Tibial nerve (tissue), 4 donors: ENCODE measurements around the gene TBX1.

Experiments used
- CTCF ChIP-seq, 5 experiments: fragments of 200-600 bp in 3 of 5; fragments of 450-650 bp in 2 of 5; sonication (generic) in 3 of 5; IDR thresholded peaks; one replicate each; pipeline ENCODE4 v1.5.1; 2016 to 2019; ENCODE audit warnings: antibody characterized with exemption in 5 of 5, mild to moderate bottlenecking in 3 of 5, moderate library complexity in 2 of 5
- EP300 ChIP-seq, 2 donors: sonication (generic); formaldehyde crosslinking; IDR thresholded peaks; one replicate each; pipeline ENCODE4 v1.6.1; 2017; ENCODE audit warnings: antibody characterized with exemption in 2 of 2, mild to moderate bottlenecking in 1 of 2

GRCh38 chr22:19720150-19720827 is 40.3 kb upstream of the TBX1 start:
- TF ChIP-seq EP300 (IDR thresholded peaks at IDR 0.05) (no peak), CTCF (IDR thresholded peaks at IDR 0.05) (no peak)
